Measurements from ENCODE around the gene SNX1. TPM values are rescaled to one million over a fixed set of nuclear protein-coding genes. Genes with fewer than 3 reads are reported as not detected.

SNX1 gene
- total and polyA plus RNA-seq, 2 experiments from 2014 or later: 40.5 to 102 TPM

DNA sequence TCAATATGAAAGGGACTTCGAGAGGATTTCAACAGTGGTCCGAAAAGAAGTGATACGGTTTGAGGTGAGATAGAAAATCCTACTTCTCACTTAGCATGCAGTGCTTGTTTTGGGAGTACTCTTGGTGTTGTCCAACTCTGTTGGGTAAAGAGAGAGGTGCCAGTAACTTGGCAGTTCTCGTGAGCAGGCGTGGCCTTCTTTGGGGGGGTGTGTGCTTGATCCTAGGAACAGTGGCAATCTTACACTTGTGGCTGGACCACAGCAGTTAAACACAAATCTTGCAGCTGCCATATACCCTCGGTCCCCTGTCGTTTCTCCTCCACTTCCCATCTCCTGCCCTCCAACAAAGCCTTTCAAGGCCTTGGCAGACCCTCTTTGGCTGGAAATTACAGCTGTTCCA, 40.6 kb downstream of the SNX1 start:
- Histone ChIP-seq H3K79me2 (ENCODE audit: insufficient read depth) (no peaks in the 10 kb centered on the region), H3K9me2 (ENCODE audit: insufficient read depth) (no peaks in the 10 kb centered on the region), H3K27ac (no peak overlapping the region), H3K36me3 (ENCODE audit: low read depth) (peaks cover 39% of the 10 kb centered on the region), H4K20me1 (ENCODE audit: insufficient read depth) (no peaks in the 10 kb centered on the region), H3K27me3 (replicated peaks; ENCODE audit: insufficient read depth) (no peaks in the 10 kb centered on the region), H3K4me1 (ENCODE audit: insufficient read depth) (no peaks in the 10 kb centered on the region), H3K9ac (no peak overlapping the region), H3K4me3 (no peak overlapping the region), H3K9me3 (ENCODE audit: low read depth) (no peaks in the 10 kb centered on the region), H3K4me2 (ENCODE audit: unreplicated experiment) (no peak overlapping the region), H2AFZ (no peak overlapping the region), H3F3A (ENCODE audit: insufficient read depth) (no peaks in the 10 kb centered on the region)
- 87 to 91% methylated on average over 7 of the region's 7 CpGs for WGBS, 2 experiments (ENCODE audit: low coverage in 1 of 2, low lambda C conversion rate in 2 of 2, missing lambda C conversion rate in 2 of 2)
- DNase-seq: no peak
- in situ Hi-C loops (cut with MboI): no loop called here
- TF ChIP-seq EZH2 (IDR thresholded peaks at IDR 0.05; ENCODE audit: insufficient read depth, poor library complexity, severe bottlenecking): no peak
- no peak for TF ChIP-seq EZH2phosphoT487 (IDR thresholded peaks at IDR 0.05; ENCODE audit: insufficient read depth, low read depth)

DNA sequence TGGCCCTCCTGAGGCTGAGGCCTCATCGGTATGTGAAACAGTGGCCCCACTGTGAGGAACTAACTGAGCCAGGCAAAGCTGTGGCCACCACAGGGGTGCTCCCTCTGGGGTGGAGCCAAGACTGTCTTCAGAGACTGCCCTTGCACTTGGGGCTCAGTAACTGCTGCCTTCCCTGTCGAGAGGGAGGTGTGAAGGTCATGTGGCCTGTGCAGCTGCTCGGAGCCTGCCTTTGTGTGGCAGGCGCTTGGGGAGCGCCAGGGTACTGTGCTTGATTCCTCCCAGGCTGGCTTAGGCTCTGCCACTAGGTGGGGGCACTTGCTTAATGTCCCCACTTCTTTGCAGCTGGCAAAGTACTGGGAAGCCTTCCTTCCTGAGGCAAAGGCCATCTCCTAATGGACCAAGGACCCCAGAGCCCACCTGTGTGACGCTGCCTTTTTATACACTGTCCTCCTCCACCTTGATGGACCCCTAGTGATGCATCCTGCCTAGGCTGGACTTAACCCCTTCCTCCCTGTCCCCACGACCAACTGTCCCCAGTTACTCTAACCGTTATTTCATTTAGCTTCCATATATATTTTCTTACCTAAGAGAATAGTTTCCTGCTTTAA, 41.5 kb downstream of the SNX1 start:
- Histone ChIP-seq H3K9ac (no peak overlapping the region), H3F3A (ENCODE audit: insufficient read depth) (no peaks in the 10 kb centered on the region), H3K4me3 (no peak overlapping the region), H3K9me2 (ENCODE audit: insufficient read depth) (no peaks in the 10 kb centered on the region), H3K27ac (no peak overlapping the region), H2AFZ (no peak overlapping the region), H3K79me2 (ENCODE audit: insufficient read depth) (no peaks in the 10 kb centered on the region), H3K4me1 (ENCODE audit: insufficient read depth) (no peaks in the 10 kb centered on the region), H3K9me3 (ENCODE audit: low read depth) (no peaks in the 10 kb centered on the region), H3K27me3 (replicated peaks; ENCODE audit: insufficient read depth) (no peaks in the 10 kb centered on the region), H3K4me2 (ENCODE audit: unreplicated experiment) (no peak overlapping the region), H4K20me1 (ENCODE audit: insufficient read depth) (no peaks in the 10 kb centered on the region), H3K36me3 (ENCODE audit: low read depth) (peaks cover 35% of the 10 kb centered on the region)
- DNase-seq: no peak
- in situ Hi-C loops (cut with MboI): no loop called here
- WGBS, 2 experiments (ENCODE audit: low coverage in 1 of 2, low lambda C conversion rate in 2 of 2, missing lambda C conversion rate in 2 of 2): 68 to 71% methylated on average over 8 of the region's 8 CpGs
- TF ChIP-seq EZH2phosphoT487 (IDR thresholded peaks at IDR 0.05; ENCODE audit: insufficient read depth, low read depth) (no peak), EZH2 (IDR thresholded peaks at IDR 0.05; ENCODE audit: insufficient read depth, poor library complexity, severe bottlenecking) (no peak)

DNA sequence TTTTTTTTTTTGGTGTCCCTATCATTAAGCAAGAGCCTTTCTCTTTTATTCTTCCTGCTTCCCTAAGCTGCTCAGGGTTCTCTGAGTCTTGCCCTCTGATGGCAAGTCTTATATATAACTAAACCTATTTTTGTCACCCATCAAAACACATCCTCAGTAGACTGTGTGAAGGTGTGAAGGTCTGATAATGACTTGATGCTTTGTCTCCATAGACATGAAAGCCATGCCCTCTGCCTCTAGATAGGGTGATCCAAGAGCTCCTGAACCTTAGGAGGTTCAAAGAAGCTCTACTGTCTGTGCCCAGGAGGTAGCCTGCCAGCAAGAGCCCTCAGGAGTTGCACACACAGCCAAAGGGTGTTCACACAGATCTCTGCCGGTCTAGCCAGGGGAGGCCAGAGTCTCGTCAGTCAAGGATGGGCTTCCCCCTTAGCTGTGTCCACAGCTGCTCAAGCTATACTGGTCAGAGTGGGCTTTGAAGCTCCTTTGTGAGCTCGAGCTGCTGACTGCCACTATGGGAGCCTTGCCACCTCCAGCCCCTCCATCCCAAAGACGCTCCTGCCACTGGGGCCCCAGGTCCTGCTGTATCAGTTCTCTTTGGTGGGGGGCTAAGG, 42.7 kb downstream of the SNX1 start:
- no peaks in the 10 kb centered on the region for H4K20me1 ChIP-seq (ENCODE audit: insufficient read depth)
- no peaks in the 10 kb centered on the region for H3F3A ChIP-seq (ENCODE audit: insufficient read depth)
- no peaks in the 10 kb centered on the region for H3K9me2 ChIP-seq (ENCODE audit: insufficient read depth)
- no peak overlapping the region for H3K4me3 ChIP-seq
- H2AFZ ChIP-seq: no peak overlapping the region
- no peak overlapping the region for H3K27ac ChIP-seq
- H3K9me3 ChIP-seq (ENCODE audit: low read depth): no peaks in the 10 kb centered on the region
- no peaks in the 10 kb centered on the region for H3K27me3 ChIP-seq (replicated peaks; ENCODE audit: insufficient read depth)
- no peaks in the 10 kb centered on the region for H3K79me2 ChIP-seq (ENCODE audit: insufficient read depth)
- H3K4me1 ChIP-seq (ENCODE audit: insufficient read depth): no peaks in the 10 kb centered on the region
- no peak overlapping the region for H3K9ac ChIP-seq
- TF ChIP-seq EZH2phosphoT487 (IDR thresholded peaks at IDR 0.05; ENCODE audit: insufficient read depth, low read depth) (no peak), EZH2 (IDR thresholded peaks at IDR 0.05; ENCODE audit: insufficient read depth, poor library complexity, severe bottlenecking) (no peak)
- DNase-seq: no peak
- peaks cover 33% of the 10 kb centered on the region for H3K36me3 ChIP-seq (ENCODE audit: low read depth)
- in situ Hi-C loops (cut with MboI): no loop called here
- 70 to 72% methylated on average over 4 of the region's 4 CpGs for WGBS, 2 experiments (ENCODE audit: low coverage in 1 of 2, low lambda C conversion rate in 2 of 2, missing lambda C conversion rate in 2 of 2)
- no peak overlapping the region for H3K4me2 ChIP-seq (ENCODE audit: unreplicated experiment)

DNA sequence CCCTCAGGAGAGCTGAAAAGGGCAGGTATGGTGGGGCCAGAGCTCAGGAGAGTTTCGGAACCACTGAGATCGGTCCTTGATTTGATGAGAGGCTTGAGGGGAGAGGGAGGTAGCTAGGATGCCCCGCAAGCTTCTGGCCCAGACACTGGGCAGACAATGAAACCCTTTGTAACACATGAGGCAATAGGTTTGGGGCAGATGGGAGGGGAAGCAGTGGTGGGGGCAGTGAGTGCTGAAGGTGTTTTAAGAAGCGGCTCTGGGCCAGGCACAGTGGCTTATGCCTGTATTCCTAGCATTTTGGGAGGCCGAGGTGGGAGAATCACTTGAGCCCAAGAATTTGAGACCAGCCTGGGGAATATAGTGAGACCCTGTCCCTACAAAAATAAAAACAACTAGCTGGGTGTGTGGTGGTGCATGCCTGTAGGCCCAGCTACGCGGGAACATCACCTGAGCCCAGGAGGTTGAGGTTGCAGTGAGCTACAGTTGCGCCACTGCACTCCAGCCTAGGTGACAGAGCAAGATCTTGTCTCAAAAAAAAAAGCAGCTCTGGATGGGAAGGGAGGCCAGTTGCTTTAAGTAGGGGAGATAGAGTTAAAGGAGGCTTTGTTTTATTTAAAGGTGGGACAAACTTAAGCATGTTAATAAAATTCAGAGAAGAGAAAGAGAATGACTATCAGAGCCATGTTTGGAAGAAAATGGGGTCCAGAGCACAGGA, 46.2 kb downstream of the SNX1 start:
- 94 to 98% methylated on average over 8 of the region's 8 CpGs for WGBS, 2 experiments (ENCODE audit: low coverage in 1 of 2, low lambda C conversion rate in 2 of 2, missing lambda C conversion rate in 2 of 2)
- in situ Hi-C loops (cut with MboI): no loop called here
- H3K36me3 ChIP-seq (ENCODE audit: low read depth): peaks cover 23% of the 10 kb centered on the region

More for the DNA sequence above, 46.2 kb downstream of the SNX1 start:
- no peak overlapping the region for H3K27ac ChIP-seq
- H3K79me2 ChIP-seq (ENCODE audit: insufficient read depth): no peaks in the 10 kb centered on the region
- no peak overlapping the region for H2AFZ ChIP-seq
- TF ChIP-seq EZH2 (IDR thresholded peaks at IDR 0.05; ENCODE audit: insufficient read depth, poor library complexity, severe bottlenecking) (no peak), EZH2phosphoT487 (IDR thresholded peaks at IDR 0.05; ENCODE audit: insufficient read depth, low read depth) (no peak)
- H3K4me3 ChIP-seq: no peak overlapping the region
- H3K4me1 ChIP-seq (ENCODE audit: insufficient read depth): no peaks in the 10 kb centered on the region
- no peaks in the 10 kb centered on the region for H3K9me2 ChIP-seq (ENCODE audit: insufficient read depth)
- no peak for DNase-seq
- no peaks in the 10 kb centered on the region for H3F3A ChIP-seq (ENCODE audit: insufficient read depth)
- no peaks in the 10 kb centered on the region for H3K9me3 ChIP-seq (ENCODE audit: low read depth)
- H3K9ac ChIP-seq: no peak overlapping the region
- H4K20me1 ChIP-seq (ENCODE audit: insufficient read depth): no peaks in the 10 kb centered on the region
- no peak overlapping the region for H3K4me2 ChIP-seq (ENCODE audit: unreplicated experiment)
- no peaks in the 10 kb centered on the region for H3K27me3 ChIP-seq (replicated peaks; ENCODE audit: insufficient read depth)
